ENCODE measurements around the gene MSH5. TPM values are rescaled to one million over a fixed set of nuclear protein-coding genes. Genes with fewer than 3 reads are reported as not detected.

The MSH5 gene
- 12.9 and 13.4 TPM in 2 replicates for total RNA-seq (2014; rRNA removed; shearing (Covaris generic))

GRCh38 chr6:31739639-31740396 is at the start of gene MSH5:
Gene MSH5, plus strand, starts transcription at chr6:31740005. Its CDS starts 462 bp downstream, at chr6:31740467.
- peak; percentile 98 to 99 for DNase-seq
- Histone ChIP-seq H3K27me3 (no peaks in the 10 kb centered on the region), H3K4me3 (peak within 1 kb of the TSS; percentile 62), H3K4me1 (peaks cover 19% of the 10 kb centered on the region), H3K9me3 (replicated peaks) (no peaks in the 10 kb centered on the region), H3K36me3 (no peaks in the 10 kb centered on the region), H3K27ac (peak within 1 kb of the TSS; percentile 89)

- no peaks in the 10 kb centered on the region for H3K27me3 ChIP-seq
- H3K4me3 ChIP-seq, result no peak overlapping the region
- DNase-seq, result no peak
- peaks cover 7% of the 10 kb centered on the region for H3K36me3 ChIP-seq
- no peaks in the 10 kb centered on the region for H3K9me3 ChIP-seq (replicated peaks)
- peaks cover 10% of the 10 kb centered on the region for H3K4me1 ChIP-seq
- no peak overlapping the region for H3K27ac ChIP-seq
These were observed 49.4 kb upstream of the MSH5 start for GRCh38 chr6:31690231-31691077.

GRCh38 chr6:31691078-31691463 is 48.7 kb upstream of the MSH5 start:
- Histone ChIP-seq H3K4me1 (peaks cover 10% of the 10 kb centered on the region), H3K4me3 (no peak overlapping the region), H3K36me3 (peaks cover 7% of the 10 kb centered on the region), H3K27me3 (no peaks in the 10 kb centered on the region), H3K27ac (no peak overlapping the region), H3K9me3 (replicated peaks) (no peaks in the 10 kb centered on the region)
- no peak for DNase-seq

GRCh38 chr6:31691564-31692108 is 48.2 kb upstream of the MSH5 start:
- Histone ChIP-seq H3K36me3 (peaks cover 7% of the 10 kb centered on the region), H3K4me3 (no peak overlapping the region), H3K4me1 (peaks cover 10% of the 10 kb centered on the region), H3K9me3 (replicated peaks) (no peaks in the 10 kb centered on the region), H3K27me3 (no peaks in the 10 kb centered on the region), H3K27ac (no peak overlapping the region)
- no peak for DNase-seq

- Histone ChIP-seq H3K4me1 (peaks cover 5% of the 10 kb centered on the region), H3K36me3 (peaks cover 3% of the 10 kb centered on the region)
These were observed 47.5 kb upstream of the MSH5 start for GRCh38 chr6:31692353-31692752.

GRCh38 chr6:31692886-31693285 is 46.9 kb upstream of the MSH5 start:
- no peak overlapping the region for H3K27ac ChIP-seq
- no peak overlapping the region for H3K4me3 ChIP-seq
- H3K36me3 ChIP-seq, result peaks cover 3% of the 10 kb centered on the region
- H3K9me3 ChIP-seq (replicated peaks), result no peaks in the 10 kb centered on the region
- no peaks in the 10 kb centered on the region for H3K27me3 ChIP-seq
- peaks cover under 1% of the 10 kb centered on the region; the same call in 1 of the 2 replicates for H3K4me1 ChIP-seq
- DNase-seq, result no peak

More at GRCh38 chr6:31692353-31692752, 47.5 kb upstream of the MSH5 start:
- H3K27ac ChIP-seq, result no peak overlapping the region
- no peaks in the 10 kb centered on the region for H3K9me3 ChIP-seq (replicated peaks)
- H3K4me3 ChIP-seq, result no peak overlapping the region
- no peaks in the 10 kb centered on the region for H3K27me3 ChIP-seq
- DNase-seq, result no peak

GRCh38 chr6:31693535-31693934 is 46.3 kb upstream of the MSH5 start:
- Histone ChIP-seq H3K4me3 (no peak overlapping the region), H3K27ac (no peak overlapping the region), H3K36me3 (peaks cover 3% of the 10 kb centered on the region), H3K4me1 (no peaks in the 10 kb centered on the region), H3K27me3 (no peaks in the 10 kb centered on the region), H3K9me3 (replicated peaks) (no peaks in the 10 kb centered on the region)
- DNase-seq, result no peak

GRCh38 chr6:31697555-31697954 is 42.2 kb upstream of the MSH5 start:
- Histone ChIP-seq H3K36me3 (no peaks in the 10 kb centered on the region; the same call in 1 of the 2 replicates), H3K4me3 (no peak overlapping the region), H3K27ac (no peak overlapping the region), H3K4me1 (peaks cover 10% of the 10 kb centered on the region), H3K9me3 (replicated peaks) (no peaks in the 10 kb centered on the region), H3K27me3 (no peaks in the 10 kb centered on the region)
- no peak for DNase-seq

GRCh38 chr6:31700740-31701401 is 38.9 kb upstream of the MSH5 start:
- Histone ChIP-seq H3K9me3 (replicated peaks) (no peaks in the 10 kb centered on the region), H3K4me3 (no peak overlapping the region), H3K36me3 (no peaks in the 10 kb centered on the region), H3K4me1 (peaks cover 10% of the 10 kb centered on the region), H3K27me3 (no peaks in the 10 kb centered on the region), H3K27ac (no peak overlapping the region)
- DNase-seq, result no peak

- no peaks in the 10 kb centered on the region for H3K27me3 ChIP-seq
- peaks cover 10% of the 10 kb centered on the region for H3K4me1 ChIP-seq
- peak; percentile 48 to 54 for DNase-seq
- no peak overlapping the region for H3K27ac ChIP-seq
- no peaks in the 10 kb centered on the region for H3K9me3 ChIP-seq (replicated peaks)
- no peaks in the 10 kb centered on the region for H3K36me3 ChIP-seq
- peak overlapping the region; percentile 79 for H3K4me3 ChIP-seq
These were observed 38.0 kb upstream of the MSH5 start for GRCh38 chr6:31701666-31702404.

- H3K4me3 ChIP-seq, result peak overlapping the region; percentile 79
- H3K4me1 ChIP-seq, result peaks cover 10% of the 10 kb centered on the region
- no peaks in the 10 kb centered on the region for H3K27me3 ChIP-seq
- no peaks in the 10 kb centered on the region for H3K9me3 ChIP-seq (replicated peaks)
- H3K36me3 ChIP-seq, result no peaks in the 10 kb centered on the region
- H3K27ac ChIP-seq, result peak overlapping the region; percentile 68
- no peak for DNase-seq
These were observed 37.4 kb upstream of the MSH5 start for GRCh38 chr6:31702405-31702818.

- H3K27ac ChIP-seq, result peak within 1 kb of the TSS; percentile 68
- no peaks in the 10 kb centered on the region for H3K27me3 ChIP-seq
- no peaks in the 10 kb centered on the region for H3K36me3 ChIP-seq
- no peaks in the 10 kb centered on the region for H3K9me3 ChIP-seq (replicated peaks)
- H3K4me1 ChIP-seq, result peaks cover 10% of the 10 kb centered on the region
- peak; percentile 97 to 98 for DNase-seq
- peak within 1 kb of the TSS; percentile 79 for H3K4me3 ChIP-seq
These were observed 36.7 kb upstream of the MSH5 start, which contains the start of gene ABHD16A for GRCh38 chr6:31702819-31703716. Gene ABHD16A, minus strand, starts transcription at chr6:31703324. Its CDS starts 43 bp downstream, at chr6:31703281.

- Histone ChIP-seq H3K4me3 (no peak overlapping the region), H3K36me3 (no peaks in the 10 kb centered on the region), H3K4me1 (peaks cover 10% of the 10 kb centered on the region)
These were observed 33.9 kb upstream of the MSH5 start for GRCh38 chr6:31705931-31706330.

More at GRCh38 chr6:31705931-31706330, 33.9 kb upstream of the MSH5 start:
- DNase-seq, result no peak
- H3K27ac ChIP-seq, result no peak overlapping the region
- no peaks in the 10 kb centered on the region for H3K27me3 ChIP-seq
- H3K9me3 ChIP-seq (replicated peaks), result no peaks in the 10 kb centered on the region
